IPS-20b (cell line): Measurements from ENCODE around the gene ZBED1.
A peak's percentile ranks its signal among the peaks of the same experiment; 100 is the strongest.
"Not testable (repeated sequence)": the region's sequence is repeated elsewhere in the genome, so short reads cannot be mapped to it uniquely, and the experiment has no call there.

Source experiments
- H3K27ac ChIP-seq: one replicate; pipeline ENCODE4 v1.5.1; 2013; ENCODE audit warnings: low read length
- H3K27me3 ChIP-seq: 2 replicates; pipeline ENCODE4 v1.6.1; 2013; ENCODE audit warnings: mild to moderate bottlenecking, low read length, inconsistent platforms; ENCODE audit not compliant: insufficient read depth
- H3K36me3 ChIP-seq: 2 replicates; pipeline ENCODE4 v1.6.1; 2013; ENCODE audit warnings: low read depth, mild to moderate bottlenecking, inconsistent platforms, low read length, moderate library complexity; ENCODE audit not compliant: insufficient read depth
- H3K4me1 ChIP-seq: 2 replicates; pipeline ENCODE4 v1.6.1; 2013; ENCODE audit warnings: mild to moderate bottlenecking, control low read depth, inconsistent platforms, low read length, moderate library complexity; ENCODE audit not compliant: insufficient read depth
- H3K4me3 ChIP-seq: 2 replicates; pipeline ENCODE4 v1.5.1; 2013; ENCODE audit warnings: mild to moderate bottlenecking, low read length, inconsistent platforms
- H3K9ac ChIP-seq: 2 replicates; pipeline ENCODE4 v1.6.1; 2013; ENCODE audit warnings: low read depth, mild to moderate bottlenecking, inconsistent platforms, low read length, moderate library complexity
- H3K9me3 ChIP-seq: 2 replicates; pipeline ENCODE4 v1.6.1; 2013; ENCODE audit warnings: mild to moderate bottlenecking, low read depth, low read length, inconsistent platforms; ENCODE audit not compliant: insufficient read depth

Gene ZBED1

DNA sequence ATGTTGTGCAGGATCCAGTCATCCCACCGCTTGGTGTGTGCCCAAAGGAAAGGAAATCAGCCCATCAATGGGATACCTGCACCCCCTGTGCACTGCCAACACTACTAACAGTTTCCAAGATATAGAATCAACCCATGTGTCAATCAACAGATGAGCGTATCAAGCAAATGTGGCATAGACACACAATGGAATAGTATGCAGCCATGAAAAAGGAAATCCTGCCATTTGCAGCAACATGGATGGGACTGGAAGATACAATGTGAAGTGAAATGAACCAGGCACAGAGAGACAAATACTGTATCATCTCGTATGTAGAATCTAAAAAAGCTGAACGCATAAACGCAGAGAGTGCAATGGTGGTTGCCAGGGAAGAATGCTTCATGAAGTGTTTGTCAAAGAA lies 20.8 kb downstream of the ZBED1 start:
- H3K9ac ChIP-seq, H3K4me1 ChIP-seq, H3K27ac ChIP-seq, H3K4me3 ChIP-seq, H3K27me3 ChIP-seq, H3K36me3 ChIP-seq, H3K9me3 ChIP-seq: not testable (repeated sequence)

DNA sequence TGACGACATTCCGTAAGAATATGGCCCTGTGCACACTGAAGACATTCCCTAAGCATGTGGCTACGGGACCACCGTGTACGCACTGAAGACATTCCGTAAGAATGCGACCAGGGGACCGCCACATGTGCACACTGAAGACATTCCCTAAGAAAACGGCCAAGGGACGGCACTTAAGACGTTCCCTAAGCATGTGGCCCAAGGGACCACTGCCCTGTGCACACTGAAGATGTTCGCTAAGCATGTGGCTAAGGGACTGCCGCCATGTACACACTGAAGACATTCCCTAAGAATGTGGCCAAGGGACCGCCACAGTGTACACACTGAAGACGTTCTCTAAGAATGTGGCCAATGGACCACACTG lies 21.4 kb downstream of the ZBED1 start:
- no peaks in the 10 kb centered on the region for H3K4me1 ChIP-seq
- H3K27me3 ChIP-seq = no peaks in the 10 kb centered on the region

DNA sequence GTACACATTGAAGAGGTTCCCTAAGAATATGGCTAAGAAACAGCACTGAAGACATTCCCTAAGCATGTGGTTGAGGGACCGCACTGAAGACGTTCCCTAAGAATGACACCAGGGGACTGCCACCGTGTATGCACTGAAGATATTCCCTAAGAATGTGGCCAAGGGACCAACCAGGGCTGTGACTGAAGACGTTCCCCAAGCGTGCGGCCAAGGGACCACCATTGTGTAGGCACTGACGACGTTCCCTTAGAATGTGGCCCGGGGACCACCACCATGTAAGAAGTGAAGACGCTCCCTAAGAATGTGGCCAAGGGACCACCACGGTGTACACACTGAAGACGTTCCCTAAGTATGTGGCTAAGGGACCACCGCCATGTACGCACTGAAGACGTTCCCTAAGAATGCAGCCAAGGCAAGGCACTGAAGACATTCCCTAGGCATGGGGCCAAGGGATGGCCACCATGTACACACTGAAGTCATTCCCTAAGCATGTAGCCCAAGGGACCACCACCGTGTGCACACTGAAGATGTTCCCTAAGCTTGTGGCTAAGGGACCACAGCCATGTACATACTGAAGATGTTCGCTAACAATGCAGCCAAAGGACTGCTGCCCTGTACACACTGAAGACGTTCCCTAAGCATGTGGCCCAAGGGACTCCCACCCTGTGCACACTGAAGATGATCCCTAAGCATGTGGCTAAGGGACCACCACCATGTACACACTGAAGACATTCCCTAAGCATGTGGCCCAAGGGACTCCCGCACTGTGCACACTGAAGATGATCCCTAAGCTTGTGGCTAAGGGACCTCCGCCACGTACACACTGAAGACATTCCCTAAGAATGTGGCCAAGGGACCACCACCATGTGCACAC lies 22.0 kb downstream of the ZBED1 start:
- H3K4me1 ChIP-seq = no peaks in the 10 kb centered on the region
- no peak overlapping the region for H3K4me3 ChIP-seq
- no peaks in the 10 kb centered on the region for H3K9me3 ChIP-seq
- H3K27ac ChIP-seq = no peak overlapping the region
- no peak overlapping the region for H3K9ac ChIP-seq
- H3K36me3 ChIP-seq = 0 out of 2 replicates have a peak, but pooled peaks cover 6% of the 10 kb centered on the region
- no peaks in the 10 kb centered on the region for H3K27me3 ChIP-seq

More for the DNA sequence above, 21.4 kb downstream of the ZBED1 start:
- Histone ChIP-seq H3K4me3 (no peak overlapping the region), H3K9me3 (no peaks in the 10 kb centered on the region), H3K9ac (no peak overlapping the region), H3K36me3 (0 out of 2 replicates have a peak, but pooled peaks cover 6% of the 10 kb centered on the region), H3K27ac (no peak overlapping the region)

DNA sequence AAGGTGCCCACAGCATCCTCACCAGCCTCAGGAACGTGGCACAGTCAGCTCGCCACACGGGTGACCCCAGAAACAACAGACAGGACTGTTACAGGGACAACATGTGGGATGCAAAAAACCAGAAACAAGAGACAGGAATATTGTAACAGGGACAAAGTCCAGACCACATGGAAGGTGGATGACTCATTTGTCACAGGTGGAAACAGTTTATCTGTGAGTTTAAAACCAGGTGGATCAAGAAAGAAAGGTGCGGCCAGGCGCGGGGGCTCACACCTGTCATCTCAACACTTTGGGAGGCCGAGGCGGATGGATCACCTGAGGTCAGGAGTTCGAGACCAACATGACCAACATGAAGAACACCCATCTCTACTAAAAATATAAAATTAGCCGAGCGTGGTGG lies 23.5 kb downstream of the ZBED1 start:
- not testable (repeated sequence) for H3K4me1 ChIP-seq, H3K27me3 ChIP-seq, H3K27ac ChIP-seq, H3K9ac ChIP-seq, H3K4me3 ChIP-seq, H3K36me3 ChIP-seq, H3K9me3 ChIP-seq

DNA sequence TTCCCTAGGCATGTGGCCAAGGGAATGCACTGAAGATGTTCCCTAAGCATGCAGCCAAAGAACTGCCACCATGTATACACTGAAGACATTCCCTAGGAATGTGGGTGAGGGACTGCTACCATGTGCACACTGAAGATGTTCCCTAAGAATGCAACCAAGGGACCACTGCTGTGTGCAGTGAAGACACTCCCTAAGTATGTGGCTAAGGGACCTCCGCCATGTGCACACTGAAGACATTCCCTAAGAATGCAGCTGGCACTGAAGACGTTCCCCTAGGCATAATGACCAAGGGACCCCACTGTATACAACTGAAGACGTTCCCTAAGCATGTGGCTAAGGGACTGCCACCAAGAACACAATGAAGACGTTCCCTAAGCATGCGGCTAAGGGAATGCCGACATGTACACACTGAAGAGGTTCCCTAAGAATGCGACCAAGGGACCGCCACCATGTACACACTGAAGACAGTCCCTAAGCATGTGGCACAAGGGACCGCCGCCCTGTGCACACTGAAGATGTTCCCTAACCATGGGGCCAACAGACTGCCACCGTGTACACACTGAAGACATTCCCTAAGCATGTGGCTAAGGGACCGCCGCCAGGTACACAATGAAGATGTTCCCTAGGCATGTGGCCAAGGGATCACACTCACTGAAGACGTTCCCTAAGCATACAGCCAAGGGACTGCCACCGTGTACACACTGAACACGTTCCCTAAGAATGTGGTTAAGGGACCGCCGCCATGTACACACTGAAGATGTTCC lies 25.6 kb downstream of the ZBED1 start:
- Histone ChIP-seq H3K27me3 (no peaks in the 10 kb centered on the region), H3K4me1 (no peaks in the 10 kb centered on the region), H3K9me3 (peaks cover under 1% of the 10 kb centered on the region), H3K4me3 (no peak overlapping the region), H3K27ac (peak overlapping the region; percentile 4), H3K36me3 (0 out of 2 replicates have a peak, but pooled peaks cover 6% of the 10 kb centered on the region), H3K9ac (no peak overlapping the region)

DNA sequence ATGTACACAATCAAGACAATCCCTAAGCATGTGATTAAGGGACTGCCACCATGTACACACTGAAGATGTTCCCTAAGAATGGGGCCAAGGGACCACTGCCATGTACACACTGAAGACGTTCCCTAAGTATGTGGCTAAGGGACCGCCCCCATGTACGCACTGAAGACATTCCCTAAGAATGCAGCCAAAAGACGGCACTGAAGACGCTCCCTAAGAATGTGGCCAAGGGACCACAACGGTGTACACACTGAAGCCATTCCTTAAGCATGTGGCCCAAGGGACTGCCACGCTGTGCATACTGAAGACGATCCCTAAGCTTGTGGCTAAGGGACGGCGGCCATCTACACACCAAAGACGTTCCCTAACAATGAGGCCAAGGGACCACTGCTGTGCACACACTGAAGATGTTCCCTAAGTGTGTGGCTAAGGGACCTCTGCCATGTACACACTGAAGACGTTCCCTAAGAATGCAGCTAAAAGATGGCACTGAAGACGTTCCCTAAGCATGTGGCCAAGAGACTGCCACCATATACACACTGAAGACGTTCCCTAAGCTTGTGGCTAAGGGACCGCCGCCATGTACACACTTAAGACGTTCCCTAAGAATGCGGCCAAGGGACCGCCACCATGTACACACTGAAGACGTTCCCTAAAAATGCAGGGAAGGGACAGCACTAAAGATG lies 26.4 kb downstream of the ZBED1 start:
- H3K27ac ChIP-seq = peak overlapping the region; percentile 4
- H3K4me3 ChIP-seq = no peak overlapping the region
- no peak overlapping the region for H3K9ac ChIP-seq
- H3K4me1 ChIP-seq = no peaks in the 10 kb centered on the region
- no peaks in the 10 kb centered on the region; the same call in 1 of the 2 replicates for H3K36me3 ChIP-seq
- H3K27me3 ChIP-seq = no peaks in the 10 kb centered on the region
- peaks cover 8% of the 10 kb centered on the region for H3K9me3 ChIP-seq

DNA sequence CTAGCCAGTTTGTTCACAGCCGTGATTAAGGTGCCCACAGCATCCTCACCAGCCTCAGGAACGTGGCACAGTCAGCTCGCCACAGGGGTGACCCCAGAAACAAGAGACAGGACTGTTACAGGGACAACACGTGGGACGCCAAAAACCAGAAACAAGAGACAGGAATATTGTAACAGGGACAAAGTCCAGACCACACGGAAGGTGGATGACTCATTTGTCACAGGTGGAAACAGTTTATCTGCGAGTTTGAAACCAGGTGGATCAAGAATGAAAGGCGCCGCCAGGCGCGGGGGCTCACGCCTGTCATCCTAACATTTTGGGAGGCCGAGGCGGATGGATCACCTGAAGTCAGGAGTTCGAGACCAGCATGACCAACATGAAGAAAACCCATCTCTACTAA lies 27.7 kb downstream of the ZBED1 start:
- not testable (repeated sequence) for H3K27me3 ChIP-seq, H3K4me3 ChIP-seq, H3K27ac ChIP-seq, H3K36me3 ChIP-seq, H3K4me1 ChIP-seq, H3K9ac ChIP-seq
- peaks cover 21% of the 10 kb centered on the region for H3K9me3 ChIP-seq

DNA sequence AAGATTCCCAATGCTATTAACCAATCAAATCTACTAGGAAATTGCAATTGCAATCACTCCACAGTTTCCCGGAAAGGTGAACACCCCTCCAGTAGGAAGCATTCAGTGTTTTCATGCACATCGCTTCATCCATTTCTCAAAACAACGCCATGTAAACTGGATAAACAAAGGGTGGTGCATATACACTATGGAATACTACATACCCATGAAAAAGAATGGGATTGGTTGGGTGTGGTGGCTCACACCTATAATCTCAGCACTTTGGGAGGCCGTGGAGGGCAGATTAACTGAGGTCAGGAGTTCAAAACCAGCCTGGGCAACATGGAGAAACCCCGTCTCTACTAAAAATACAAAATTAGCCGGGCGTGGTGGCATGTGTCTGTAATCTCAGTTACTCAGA lies 29.1 kb downstream of the ZBED1 start:
- peaks cover 22% of the 10 kb centered on the region for H3K9me3 ChIP-seq
- H3K9ac ChIP-seq = no peak overlapping the region
- H3K36me3 ChIP-seq = peaks cover 6% of the 10 kb centered on the region; the same call in 1 of the 2 replicates
- H3K27me3 ChIP-seq = no peaks in the 10 kb centered on the region
- no peak overlapping the region for H3K4me3 ChIP-seq
- no peaks in the 10 kb centered on the region for H3K4me1 ChIP-seq
- H3K27ac ChIP-seq = no peak overlapping the region

DNA sequence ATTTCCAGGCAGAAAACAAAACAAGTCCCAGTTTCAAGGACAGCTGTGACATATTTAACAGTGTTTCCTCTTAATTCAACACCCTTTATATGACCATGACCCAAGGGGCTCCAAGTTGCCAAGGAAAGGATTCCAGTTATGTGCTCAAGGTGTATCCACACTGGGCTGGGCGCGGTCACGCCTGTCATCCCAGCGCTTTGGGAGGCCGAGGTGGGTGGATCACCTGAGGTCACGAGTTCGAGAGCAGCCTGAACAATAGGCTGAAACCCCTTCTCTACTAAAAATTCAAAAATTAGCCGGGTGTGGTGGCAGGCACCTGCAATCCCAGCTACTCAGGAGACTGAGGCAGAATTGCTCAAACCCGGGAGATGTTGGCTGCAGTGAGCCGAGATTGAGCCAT lies 29.6 kb downstream of the ZBED1 start:
- not testable (repeated sequence) for H3K4me1 ChIP-seq, H3K27me3 ChIP-seq, H3K4me3 ChIP-seq, H3K36me3 ChIP-seq, H3K9ac ChIP-seq, H3K27ac ChIP-seq
- peaks cover 27% of the 10 kb centered on the region for H3K9me3 ChIP-seq

DNA sequence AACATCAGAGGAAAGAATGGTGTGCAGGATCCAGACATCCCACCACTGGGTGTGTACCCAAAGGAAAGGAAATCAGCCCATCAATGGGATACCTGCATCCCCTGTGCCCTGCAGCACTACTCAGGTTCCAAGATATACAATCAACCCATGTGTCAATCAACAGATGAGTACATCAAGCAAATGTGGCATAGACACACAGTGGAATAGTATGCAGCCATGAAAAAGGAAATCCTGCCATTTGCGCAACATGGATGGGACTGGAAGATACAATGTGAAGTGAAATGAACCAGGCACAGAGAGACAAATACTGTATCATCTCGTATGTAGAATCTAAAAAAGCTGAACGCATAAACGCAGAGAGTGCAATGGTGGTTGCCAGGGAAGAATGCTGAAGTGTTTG lies 30.9 kb downstream of the ZBED1 start:
- H3K9me3 ChIP-seq = peaks cover 39% of the 10 kb centered on the region

DNA sequence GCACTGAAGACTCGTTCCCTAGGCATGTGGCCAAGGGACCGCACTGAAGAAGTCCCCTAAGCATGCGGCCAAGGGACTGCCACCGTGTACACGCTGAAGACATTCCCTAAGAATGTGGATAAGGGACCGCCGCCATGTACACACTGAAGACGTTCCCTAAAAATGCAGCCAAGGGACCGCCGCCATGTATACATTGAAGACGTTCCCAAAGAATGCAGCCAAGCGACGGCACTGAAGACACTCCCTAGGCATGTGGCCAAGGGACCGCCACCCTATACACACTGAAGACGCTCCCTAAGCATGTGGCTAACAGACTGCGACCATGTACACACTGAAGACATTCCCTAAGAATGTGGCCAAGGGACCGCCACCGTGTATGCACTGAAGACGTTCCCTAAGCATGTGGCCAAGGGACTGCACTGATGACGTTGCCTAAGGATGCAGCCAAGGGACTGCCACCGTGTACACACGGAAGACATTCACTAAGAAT lies 31.5 kb downstream of the ZBED1 start:
- no peak overlapping the region for H3K4me3 ChIP-seq
- peaks cover 22% of the 10 kb centered on the region; the same call in 1 of the 2 replicates for H3K36me3 ChIP-seq
- H3K4me1 ChIP-seq = no peaks in the 10 kb centered on the region

More for the DNA sequence above, 30.9 kb downstream of the ZBED1 start:
- not testable (repeated sequence) for H3K27me3 ChIP-seq, H3K4me3 ChIP-seq, H3K9ac ChIP-seq, H3K27ac ChIP-seq, H3K4me1 ChIP-seq
- H3K36me3 ChIP-seq = peaks cover 17% of the 10 kb centered on the region; the same call in 1 of the 2 replicates

More for the DNA sequence above, 31.5 kb downstream of the ZBED1 start:
- no peaks in the 10 kb centered on the region for H3K27me3 ChIP-seq
- no peak overlapping the region for H3K27ac ChIP-seq
- H3K9me3 ChIP-seq = peaks cover 45% of the 10 kb centered on the region
- H3K9ac ChIP-seq = no peak overlapping the region
